A549 treated with DMSO at 1 μM for 4 hours (cell line): ENCODE results near the gene LDAH. TPM values are rescaled to one million over a fixed set of nuclear protein-coding genes. Genes with fewer than 3 reads are reported as not detected.

Experiments used
- total RNA-seq: library from RNA; stranded (reverse); fragments of 200-300 nt; extraction: Qiagen RNA extraction; gene quantifications from 5 replicates; pipeline ENCODE4 v1.2.3, GENCODE V29; 2022; ENCODE audit warnings: low read depth

Gene LDAH
- total RNA-seq = 16.6 to 22.8 TPM (median 20.4 TPM) in 5 replicates

GRCh38 chr2:20822535-20823490 lies at the start of gene LDAH:
Gene LDAH (minus strand): TSS chr2:20823101. CDS start chr2:20801463, 21,638 bp downstream.

GRCh38 chr2:20666304-20667150 lies 156.4 kb downstream of the LDAH start, which contains the start of gene GDF7:
Gene GDF7 (plus strand): TSS chr2:20667144. CDS start chr2:20667240, 96 bp downstream.

DNA sequence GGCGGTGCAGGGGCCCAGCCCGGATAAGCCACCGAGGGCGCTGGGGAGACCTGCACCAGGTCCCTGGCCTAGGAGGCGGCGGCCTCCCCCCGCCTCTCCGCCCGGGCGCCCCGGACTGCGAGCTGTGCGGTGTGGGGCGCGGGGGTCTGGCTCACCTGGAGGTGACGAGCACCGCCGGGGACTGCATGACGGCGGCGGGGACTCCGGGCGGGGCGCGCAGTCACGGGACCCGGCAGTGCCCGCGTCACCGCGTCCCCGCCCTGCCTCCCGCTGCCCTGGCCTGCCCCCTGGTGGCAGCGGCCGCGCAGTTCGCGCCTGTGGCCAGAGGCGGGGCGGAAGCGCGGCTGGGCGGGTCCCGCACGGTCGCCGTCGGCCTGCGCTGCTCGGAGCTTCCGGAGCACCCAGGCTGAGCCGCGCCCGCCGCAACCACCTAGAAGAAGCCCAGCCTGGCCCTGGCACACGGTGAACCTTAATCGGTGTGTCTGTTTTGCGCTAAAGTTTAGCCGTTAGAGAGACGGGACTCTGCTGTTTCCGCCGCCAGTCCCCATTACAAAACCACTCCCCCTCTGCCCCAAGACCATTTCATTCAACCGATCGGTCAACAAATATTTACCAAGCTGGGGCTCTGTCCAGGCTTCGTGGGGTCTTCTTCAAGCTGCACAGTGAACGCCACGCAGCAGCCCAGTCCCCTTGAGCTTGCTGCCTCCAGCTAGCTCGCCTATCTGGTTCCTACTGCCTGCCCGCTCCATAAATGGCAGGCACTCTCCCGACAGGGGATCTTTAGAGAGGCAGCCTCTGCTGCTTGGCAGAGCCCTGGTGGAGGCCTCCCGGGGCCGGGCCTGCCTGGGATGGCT lies 171.8 kb downstream of the LDAH start, which contains the start of gene HS1BP3:
HS1BP3 (minus strand) TSS at position 222 of the 854 bp plus-strand sequence; CDS start at position 187, 35 bp downstream.

Other genes starting within 250 kb of the LDAH start
- gene HS1BP3, start 172.0 kb downstream of the LDAH start, total RNA-seq = 37.7 to 44.3 TPM (median 39.4 TPM) in 5 replicates
- gene GDF7, start 156.0 kb downstream of the LDAH start, total RNA-seq = 0.02 to 0.05 TPM (median 0.05 TPM) in 5 replicates
- not detected in 5 replicates for gene APOB, start 221.0 kb upstream of the LDAH start, total RNA-seq